Mononuclear cell (primary cell): ENCODE data around the gene GPAM. TPM values are rescaled to one million over a fixed set of nuclear protein-coding genes. Genes with fewer than 3 reads are reported as not detected.

Experiments
- total RNA-seq: library from RNA; depleted of rRNA; stranded (reverse); fragments of >200 nt; gene quantifications from one replicate; pipeline ENCODE4 v1.2.3, GENCODE V29; 2012

GPAM gene
- total RNA-seq, 1 donor: 3.5 TPM

Other genes with a start within 250 kb of the GPAM start
- not detected for gene TECTB, start 99.6 kb upstream of the GPAM start, total RNA-seq
- gene ACSL5, start 190.4 kb upstream of the GPAM start, total RNA-seq: 13.3 TPM